HEK293 (cell line): Measurements from ENCODE around the gene EHMT1.

Experiments
- SP2 ChIP-seq: fragments of 450-650 bp; formaldehyde crosslinking; IDR thresholded peaks from 2 replicates; pipeline ENCODE4 v1.5.1; 2016; ENCODE audit warnings: missing biosample characterization, missing genetic modification characterization
- ZNF768 ChIP-seq: fragments of 450-650 bp; formaldehyde crosslinking; IDR thresholded peaks from 2 replicates; pipeline ENCODE4 v1.5.1; 2018; ENCODE audit warnings: missing biosample characterization, mild to moderate bottlenecking, missing genetic modification characterization

- no peak for TF ChIP-seq ZNF768 (tag by site-specific recombination)
- TF ChIP-seq SP2 (tag by site-specific recombination) = no peak
These were observed 179.3 kb downstream of the EHMT1 start for GRCh38 chr9:137798142-137798541.
